Measurements from ENCODE around the gene HABP2.

The HABP2 gene

GRCh38 chr10:113572520-113573290, 19.9 kb downstream of the HABP2 start:
- Histone ChIP-seq H3K27me3 (replicated peaks; ENCODE audit: control insufficient read depth, insufficient read depth, low read length) (peaks cover 2% of the 10 kb centered on the region; the same call in 1 of the 2 replicates), H3K4me3 (replicated peaks; ENCODE audit: low read depth, low read length) (no peak overlapping the region), H3K36me3 (ENCODE audit: control insufficient read depth, insufficient read depth, low read length) (no peaks in the 10 kb centered on the region)
- DNase-seq (ENCODE audit: extremely low read depth, insufficient read length) = no peak
- TF ChIP-seq CTCF (IDR thresholded peaks at IDR 0.05; ENCODE audit: insufficient read depth, low read length, poor library complexity, severe bottlenecking) = no peak

- DNase-seq (ENCODE audit: extremely low read depth, insufficient read length) = no peak
- Histone ChIP-seq H3K27me3 (replicated peaks; ENCODE audit: control insufficient read depth, insufficient read depth, low read length) (peaks cover 2% of the 10 kb centered on the region; the same call in 1 of the 2 replicates), H3K36me3 (ENCODE audit: control insufficient read depth, insufficient read depth, low read length) (no peaks in the 10 kb centered on the region), H3K4me3 (replicated peaks; ENCODE audit: low read depth, low read length) (no peak overlapping the region)
- no peak for TF ChIP-seq CTCF (IDR thresholded peaks at IDR 0.05; ENCODE audit: insufficient read depth, low read length, poor library complexity, severe bottlenecking)
Observed at GRCh38 chr10:113573368-113573767, 20.5 kb downstream of the HABP2 start.

GRCh38 chr10:113576852-113577251, 24.0 kb downstream of the HABP2 start:
- Histone ChIP-seq H3K27me3 (replicated peaks; ENCODE audit: control insufficient read depth, insufficient read depth, low read length) (peaks cover 2% of the 10 kb centered on the region; the same call in 1 of the 2 replicates), H3K36me3 (ENCODE audit: control insufficient read depth, insufficient read depth, low read length) (no peaks in the 10 kb centered on the region), H3K4me3 (replicated peaks; ENCODE audit: low read depth, low read length) (no peak overlapping the region)
- no peak for TF ChIP-seq CTCF (IDR thresholded peaks at IDR 0.05; ENCODE audit: insufficient read depth, low read length, poor library complexity, severe bottlenecking)
- DNase-seq (ENCODE audit: extremely low read depth, insufficient read length) = no peak

GRCh38 chr10:113578773-113579172, 25.9 kb downstream of the HABP2 start:
- no peaks in the 10 kb centered on the region; the same call in 1 of the 2 replicates for H3K27me3 ChIP-seq (replicated peaks; ENCODE audit: control insufficient read depth, insufficient read depth, low read length)
- TF ChIP-seq CTCF (IDR thresholded peaks at IDR 0.05; ENCODE audit: insufficient read depth, low read length, poor library complexity, severe bottlenecking) = no peak
- H3K36me3 ChIP-seq (ENCODE audit: control insufficient read depth, insufficient read depth, low read length) = no peaks in the 10 kb centered on the region
- DNase-seq (ENCODE audit: extremely low read depth, insufficient read length) = no peak
- no peak overlapping the region for H3K4me3 ChIP-seq (replicated peaks; ENCODE audit: low read depth, low read length)

- H3K4me3 ChIP-seq (replicated peaks; ENCODE audit: low read depth, low read length) = no peak overlapping the region
- H3K36me3 ChIP-seq (ENCODE audit: control insufficient read depth, insufficient read depth, low read length) = no peaks in the 10 kb centered on the region
- no peaks in the 10 kb centered on the region; the same call in 1 of the 2 replicates for H3K27me3 ChIP-seq (replicated peaks; ENCODE audit: control insufficient read depth, insufficient read depth, low read length)
- no peak for DNase-seq (ENCODE audit: extremely low read depth, insufficient read length)
- no peak for TF ChIP-seq CTCF (IDR thresholded peaks at IDR 0.05; ENCODE audit: insufficient read depth, low read length, poor library complexity, severe bottlenecking)
Observed at GRCh38 chr10:113581092-113581491, 28.2 kb downstream of the HABP2 start.

All from GM06990 (cell line).